Heart right ventricle (tissue), 16 donors: ENCODE results near the gene PRKAG2. TPM values are rescaled to one million over a fixed set of nuclear protein-coding genes. Genes with fewer than 3 reads are reported as not detected.
A peak's percentile ranks its signal among the peaks of the same experiment; 100 is the strongest.

ENCODE experiments used
- ATAC-seq, 8 donors: fragments of 200-7000 bp; cut with Tn5 transposase; one replicate each; pipeline ENCODE4 v1.9.1; 2020; ENCODE audit warnings: mild to moderate bottlenecking in 8 of 8, moderate library complexity in 8 of 8, moderate number of reproducible peaks in 1 of 8
- DNase-seq, 2 donors: peaks; one replicate each; pipeline ENCODE4 v3.0.0-alpha.2; 2020
- H3K27ac ChIP-seq, 10 donors: fragments of 200-600 bp; sonication (generic) in 2 of 10; one replicate each; pipeline versions ENCODE4 v1.5.0 to v1.8.0; 2020 to 2022; ENCODE audit warnings: mild to moderate bottlenecking in 3 of 10
- H3K27me3 ChIP-seq, 7 donors: fragments of 200-600 bp; one replicate each; pipeline ENCODE4 v1.8.0; 2021 to 2022; ENCODE audit warnings: mild to moderate bottlenecking in 2 of 7
- H3K36me3 ChIP-seq, 9 donors: fragments of 200-600 bp; sonication (generic) in 1 of 9; one replicate each; pipeline versions ENCODE4 v1.5.0 to v1.8.0; 2020 to 2022; ENCODE audit warnings: mild to moderate bottlenecking in 2 of 9
- H3K4me1 ChIP-seq, 9 donors: fragments of 200-600 bp; sonication (generic) in 1 of 9; one replicate each; pipeline versions ENCODE4 v1.5.0 to v1.8.0; 2020 to 2022; ENCODE audit warnings: mild to moderate bottlenecking in 4 of 9
- H3K4me3 ChIP-seq, 10 donors: fragments of 200-600 bp; sonication (generic) in 2 of 10; one replicate each; pipeline versions ENCODE4 v1.5.0 to v1.8.0; 2020 to 2022; ENCODE audit warnings: mild to moderate bottlenecking in 7 of 10, moderate library complexity in 2 of 10
- H3K9me3 ChIP-seq, 11 donors: fragments of 200-600 bp in 10 of 11; sonication (generic) in 2 of 11; one replicate each; pipeline versions ENCODE4 v1.5.0 to v1.8.0; 2013 to 2022; ENCODE audit warnings: mild to moderate bottlenecking in 2 of 11, control low read depth in 1 of 11, moderate library complexity in 1 of 11
- CTCF ChIP-seq, 9 donors: fragments of 200-600 bp; sonication (generic) in 2 of 9; IDR thresholded peaks; one replicate each; pipeline versions ENCODE4 v1.5.0 to v1.8.0; 2021 to 2022; ENCODE audit warnings: antibody characterized with exemption in 9 of 9, mild to moderate bottlenecking in 5 of 9, moderate library complexity in 1 of 9
- WGBS, 2 donors: extraction: QIAGEN DNeasy Blood & Tissue Kit; methylation state at CpG; one replicate each; pipeline ENCODE4 v1.1.7; 2013; ENCODE audit warnings: inconsistent platforms in 1 of 2; 5-methylcytosine and 5-hydroxymethylcytosine counted together
- intact Hi-C, 10 donors: fragments of 100-400 bp; cut with DNase I; formaldehyde crosslinking; loops; one replicate each; pipeline versions ENCODE4 v1.11.1 to v1.14.2; 2022
- polyA plus RNA-seq, 2 donors: library from polyadenylated mRNA; stranded (reverse); fragments of 200-250 nt; gene quantifications; one replicate each; pipeline ENCODE4 v1.2.3, GENCODE V29; 2013
- total RNA-seq, 10 donors: library from RNA; stranded (reverse); fragmentation: NEBNext Ultra II Directional in 3 of 10; extraction: Animal tissue kit (Norgen Biotek cat#: 25700) in 3 of 10; gene quantifications; one replicate each; pipeline versions ENCODE4 v1.2.1 to v1.2.4, GENCODE V29; 2021 to 2023
- donor health status: Arrhythmogenic right ventricular cardiomyopathy.
- donor health status: ischemic (EF 13 %, LVEDD 7.1; RV severe dilation, severe dysfunction).
- donor health status: healthy with polysubstance abuse.
- donor health status: DM: no; HTN: yes; CAD: no.
- donor health status: DM: no; HTN: no; CAD: no.
- donor health status: ischemic (EF 25% LVEDD 6.9; RV normal size, moderate dysfunction).
- donor health status: ischemic (EF 25% LVEDD 5.7; RV mildly dilated, moderate dysfunction).
- donor health status: healthy.
- donor health status: DM: yes; HTN: yes; CAD: no.
- donor health status: Ischemic cardiomyopathy.
- donor health status: ischemic (EF 35%, LVEDD 5.7; RV mildly dilated, moderate dysfunction).
- donor health status: nonischemic (EF 11% LVEDD 7.7; RV severe dilation, severe dysfunction).
- donor health status: DM: yes; HTN: yes; CAD: no.
- donor health status: PGD.
- donor health status: ischemic (EF 29% LVEDD 5.4; RV normal size, mild dysfunction).
- donor health status: nonischemic (EF 23%, LVEDD 6.1; RV moderate dilation, normal function).

Gene PRKAG2
- total and polyA plus RNA-seq, 12 donors, result 52.4 to 156 (median 114) TPM

GRCh38 chr7:151735186-151735850 is 141.6 kb downstream of the PRKAG2 start:
- Histone ChIP-seq H3K4me3 (peak overlapping the region; percentile 12 to 64 (median 55)), H3K4me1 (peaks cover 5 to 59% (median 19%) of the 10 kb centered on the region in 9 donors), H3K27me3 (no peaks in the 10 kb centered on the region), H3K9me3 (no peaks in the 10 kb centered on the region), H3K27ac (peak overlapping the region; percentile 59 to 98 (median 90)), H3K36me3 (no peaks in the 10 kb centered on the region)
- ATAC-seq (peak in 7 of 8 donors; percentile 2 to 44 (median 38)), DNase-seq (no peak)
- WGBS, 2 donors, result 25 to 37% methylated on average over 9 of the region's 9 CpGs
- intact Hi-C loops, result loop anchor here in 2 of 10 donors (5.0 to 10.0 kb wide), 2 partner anchors 103 to 111 kb away; no protein-coding TSS in a partner anchor
- no peak for TF ChIP-seq CTCF (IDR thresholded peaks at IDR 0.05)

GRCh38 chr7:151732834-151733592 is 143.9 kb downstream of the PRKAG2 start:
- Histone ChIP-seq H3K36me3 (no peaks in the 10 kb centered on the region), H3K4me1 (peaks cover 8 to 79% (median 31%) of the 10 kb centered on the region in 9 donors), H3K27ac (peak overlapping the region in 3 of 10 donors; percentile 15 to 39 (median 39)), H3K27me3 (no peaks in the 10 kb centered on the region), H3K9me3 (no peaks in the 10 kb centered on the region), H3K4me3 (no peak overlapping the region)
- DNase-seq (no peak), ATAC-seq (no peak)
- TF ChIP-seq CTCF (IDR thresholded peaks at IDR 0.05), result no peak
- 80 to 81% methylated on average over 9 of the region's 9 CpGs for whole genome bisulfite sequencing, 2 donors
- intact Hi-C loops, result loop anchor here in 1 of 10 donors (10.0 kb wide), 1 partner anchor 108 kb away; no protein-coding TSS in a partner anchor

- DNase-seq (no peak), ATAC-seq (no peak)
- H3K9me3 ChIP-seq, result no peaks in the 10 kb centered on the region
- no peak overlapping the region for H3K4me3 ChIP-seq
- H3K4me1 ChIP-seq, result peaks cover 13 to 84% (median 37%) of the 10 kb centered on the region in 9 donors
- WGBS, 2 donors, result 88 to 89% methylated on average over 13 of the region's 13 CpGs
- H3K27me3 ChIP-seq, result no peaks in the 10 kb centered on the region
- no peaks in the 10 kb centered on the region for H3K36me3 ChIP-seq
- TF ChIP-seq CTCF (IDR thresholded peaks at IDR 0.05), result no peak
- intact Hi-C loops, result loop anchor here in 1 of 10 donors (10.0 kb wide), 1 partner anchor 107 kb away; no protein-coding TSS in a partner anchor
- peak overlapping the region in 3 of 10 donors; percentile 15 to 62 (median 40) for H3K27ac ChIP-seq
Measured at GRCh38 chr7:151732292-151732691, 144.6 kb downstream of the PRKAG2 start.

- ATAC-seq, result peak in 2 of 8 donors; percentile 25 to 51
- Histone ChIP-seq H3K4me1 (peaks cover 13 to 82% (median 37%) of the 10 kb centered on the region in 9 donors), H3K4me3 (no peak overlapping the region), H3K27me3 (no peaks in the 10 kb centered on the region), H3K9me3 (no peaks in the 10 kb centered on the region), H3K27ac (peak overlapping the region in 9 of 10 donors; percentile 23 to 73 (median 49)), H3K36me3 (no peaks in the 10 kb centered on the region)
- WGBS, 2 donors, result 48 to 67% methylated on average over 8 of the region's 8 CpGs
- DNase-seq, result no peak
- intact Hi-C loops, result loop anchor here in 1 of 10 donors (10.0 kb wide), 1 partner anchor 106 kb away; no protein-coding TSS in a partner anchor
- TF ChIP-seq CTCF (IDR thresholded peaks at IDR 0.05), result no peak
Measured at GRCh38 chr7:151731022-151731441, 145.9 kb downstream of the PRKAG2 start.
